ENCODE data around the gene PTHLH. TPM values are rescaled to one million over a fixed set of nuclear protein-coding genes. Genes with fewer than 3 reads are reported as not detected.

PTHLH gene
- total RNA-seq, 1 experiment from 2014 or later, result not detected

DNA sequence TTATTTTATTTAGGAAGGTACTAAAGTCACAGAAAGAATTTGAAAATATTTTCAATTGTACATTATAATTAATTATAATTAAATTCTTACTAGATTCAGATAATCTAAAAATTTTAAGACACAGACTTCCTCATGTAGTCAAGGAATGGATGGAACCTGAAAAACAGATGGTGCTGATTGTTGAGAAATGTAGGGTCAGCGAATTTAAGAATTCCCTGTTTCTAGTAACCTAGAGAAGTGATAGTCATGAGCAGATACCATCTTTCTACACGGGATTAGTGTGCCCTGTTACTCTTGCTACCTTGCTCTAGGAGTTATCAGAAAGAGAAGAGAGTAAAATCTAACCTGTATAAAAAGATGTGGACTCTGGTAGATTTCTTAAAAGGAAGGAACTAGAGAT, 37.5 kb upstream of the PTHLH start:
- no peaks in the 10 kb centered on the region for H3K4me1 Mint-ChIP-seq

DNA sequence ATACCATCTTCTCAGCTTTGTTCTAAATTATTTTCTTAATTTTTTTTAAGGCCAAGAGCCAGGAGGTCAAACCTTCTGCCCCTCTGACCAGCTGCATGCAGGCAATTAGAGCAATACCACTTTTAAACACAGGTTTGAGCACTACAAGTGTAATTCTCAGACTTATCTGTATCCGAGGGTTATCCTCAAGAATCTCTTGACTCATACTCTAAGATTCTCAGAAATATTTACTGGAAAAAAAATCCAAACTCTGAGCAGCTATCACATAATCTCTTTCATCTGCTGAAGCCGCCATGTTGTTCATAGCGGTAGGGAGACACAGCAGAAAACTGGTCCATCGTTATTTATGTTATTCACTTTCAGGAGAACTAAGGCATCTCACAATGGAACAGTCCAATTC, 27.4 kb upstream of the PTHLH start:
- H3K9me3 Mint-ChIP-seq, result no peaks in the 10 kb centered on the region; the same call in 1 of the 2 replicates
- TF ChIP-seq CREM (CRISPR knock-in tag; IDR thresholded peaks at IDR 0.05), result no peak
- TF ChIP-seq ESRRA (CRISPR knock-in tag; IDR thresholded peaks at IDR 0.05; ENCODE audit: borderline replicate concordance), result no peak
- TF ChIP-seq NFATC4 (CRISPR knock-in tag; IDR thresholded peaks at IDR 0.05), result no peak
- TF ChIP-seq, protein P1, sequence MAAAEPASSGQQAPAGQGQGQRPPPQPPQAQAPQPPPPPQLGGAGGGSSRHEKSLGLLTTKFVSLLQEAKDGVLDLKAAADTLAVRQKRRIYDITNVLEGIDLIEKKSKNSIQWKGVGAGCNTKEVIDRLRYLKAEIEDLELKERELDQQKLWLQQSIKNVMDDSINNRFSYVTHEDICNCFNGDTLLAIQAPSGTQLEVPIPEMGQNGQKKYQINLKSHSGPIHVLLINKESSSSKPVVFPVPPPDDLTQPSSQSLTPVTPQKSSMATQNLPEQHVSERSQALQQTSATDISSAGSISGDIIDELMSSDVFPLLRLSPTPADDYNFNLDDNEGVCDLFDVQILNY (CRISPR knock-in tag; IDR thresholded peaks at IDR 0.05), result no peak
- TF ChIP-seq, protein P2, sequence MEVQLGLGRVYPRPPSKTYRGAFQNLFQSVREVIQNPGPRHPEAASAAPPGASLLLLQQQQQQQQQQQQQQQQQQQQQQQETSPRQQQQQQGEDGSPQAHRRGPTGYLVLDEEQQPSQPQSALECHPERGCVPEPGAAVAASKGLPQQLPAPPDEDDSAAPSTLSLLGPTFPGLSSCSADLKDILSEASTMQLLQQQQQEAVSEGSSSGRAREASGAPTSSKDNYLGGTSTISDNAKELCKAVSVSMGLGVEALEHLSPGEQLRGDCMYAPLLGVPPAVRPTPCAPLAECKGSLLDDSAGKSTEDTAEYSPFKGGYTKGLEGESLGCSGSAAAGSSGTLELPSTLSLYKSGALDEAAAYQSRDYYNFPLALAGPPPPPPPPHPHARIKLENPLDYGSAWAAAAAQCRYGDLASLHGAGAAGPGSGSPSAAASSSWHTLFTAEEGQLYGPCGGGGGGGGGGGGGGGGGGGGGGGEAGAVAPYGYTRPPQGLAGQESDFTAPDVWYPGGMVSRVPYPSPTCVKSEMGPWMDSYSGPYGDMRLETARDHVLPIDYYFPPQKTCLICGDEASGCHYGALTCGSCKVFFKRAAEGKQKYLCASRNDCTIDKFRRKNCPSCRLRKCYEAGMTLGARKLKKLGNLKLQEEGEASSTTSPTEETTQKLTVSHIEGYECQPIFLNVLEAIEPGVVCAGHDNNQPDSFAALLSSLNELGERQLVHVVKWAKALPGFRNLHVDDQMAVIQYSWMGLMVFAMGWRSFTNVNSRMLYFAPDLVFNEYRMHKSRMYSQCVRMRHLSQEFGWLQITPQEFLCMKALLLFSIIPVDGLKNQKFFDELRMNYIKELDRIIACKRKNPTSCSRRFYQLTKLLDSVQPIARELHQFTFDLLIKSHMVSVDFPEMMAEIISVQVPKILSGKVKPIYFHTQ (CRISPR knock-in tag; IDR thresholded peaks at IDR 0.05), result no peak
- TF ChIP-seq, protein P3, sequence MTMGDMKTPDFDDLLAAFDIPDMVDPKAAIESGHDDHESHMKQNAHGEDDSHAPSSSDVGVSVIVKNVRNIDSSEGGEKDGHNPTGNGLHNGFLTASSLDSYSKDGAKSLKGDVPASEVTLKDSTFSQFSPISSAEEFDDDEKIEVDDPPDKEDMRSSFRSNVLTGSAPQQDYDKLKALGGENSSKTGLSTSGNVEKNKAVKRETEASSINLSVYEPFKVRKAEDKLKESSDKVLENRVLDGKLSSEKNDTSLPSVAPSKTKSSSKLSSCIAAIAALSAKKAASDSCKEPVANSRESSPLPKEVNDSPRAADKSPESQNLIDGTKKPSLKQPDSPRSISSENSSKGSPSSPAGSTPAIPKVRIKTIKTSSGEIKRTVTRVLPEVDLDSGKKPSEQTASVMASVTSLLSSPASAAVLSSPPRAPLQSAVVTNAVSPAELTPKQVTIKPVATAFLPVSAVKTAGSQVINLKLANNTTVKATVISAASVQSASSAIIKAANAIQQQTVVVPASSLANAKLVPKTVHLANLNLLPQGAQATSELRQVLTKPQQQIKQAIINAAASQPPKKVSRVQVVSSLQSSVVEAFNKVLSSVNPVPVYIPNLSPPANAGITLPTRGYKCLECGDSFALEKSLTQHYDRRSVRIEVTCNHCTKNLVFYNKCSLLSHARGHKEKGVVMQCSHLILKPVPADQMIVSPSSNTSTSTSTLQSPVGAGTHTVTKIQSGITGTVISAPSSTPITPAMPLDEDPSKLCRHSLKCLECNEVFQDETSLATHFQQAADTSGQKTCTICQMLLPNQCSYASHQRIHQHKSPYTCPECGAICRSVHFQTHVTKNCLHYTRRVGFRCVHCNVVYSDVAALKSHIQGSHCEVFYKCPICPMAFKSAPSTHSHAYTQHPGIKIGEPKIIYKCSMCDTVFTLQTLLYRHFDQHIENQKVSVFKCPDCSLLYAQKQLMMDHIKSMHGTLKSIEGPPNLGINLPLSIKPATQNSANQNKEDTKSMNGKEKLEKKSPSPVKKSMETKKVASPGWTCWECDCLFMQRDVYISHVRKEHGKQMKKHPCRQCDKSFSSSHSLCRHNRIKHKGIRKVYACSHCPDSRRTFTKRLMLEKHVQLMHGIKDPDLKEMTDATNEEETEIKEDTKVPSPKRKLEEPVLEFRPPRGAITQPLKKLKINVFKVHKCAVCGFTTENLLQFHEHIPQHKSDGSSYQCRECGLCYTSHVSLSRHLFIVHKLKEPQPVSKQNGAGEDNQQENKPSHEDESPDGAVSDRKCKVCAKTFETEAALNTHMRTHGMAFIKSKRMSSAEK (CRISPR knock-in tag; IDR thresholded peaks at IDR 0.05; ENCODE audit: borderline replicate concordance), result no peak
- no peak for TF ChIP-seq ZNF121 (CRISPR knock-in tag; IDR thresholded peaks at IDR 0.05)
- TF ChIP-seq ZBTB21 (CRISPR knock-in tag; IDR thresholded peaks at IDR 0.05; ENCODE audit: borderline replicate concordance), result no peak
- TF ChIP-seq, protein P4, sequence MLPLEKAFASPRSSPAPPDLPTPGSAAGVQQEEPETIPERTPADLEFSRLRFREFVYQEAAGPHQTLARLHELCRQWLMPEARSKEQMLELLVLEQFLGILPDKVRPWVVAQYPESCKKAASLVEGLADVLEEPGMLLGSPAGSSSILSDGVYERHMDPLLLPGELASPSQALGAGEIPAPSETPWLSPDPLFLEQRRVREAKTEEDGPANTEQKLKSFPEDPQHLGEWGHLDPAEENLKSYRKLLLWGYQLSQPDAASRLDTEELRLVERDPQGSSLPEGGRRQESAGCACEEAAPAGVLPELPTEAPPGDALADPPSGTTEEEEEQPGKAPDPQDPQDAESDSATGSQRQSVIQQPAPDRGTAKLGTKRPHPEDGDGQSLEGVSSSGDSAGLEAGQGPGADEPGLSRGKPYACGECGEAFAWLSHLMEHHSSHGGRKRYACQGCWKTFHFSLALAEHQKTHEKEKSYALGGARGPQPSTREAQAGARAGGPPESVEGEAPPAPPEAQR (CRISPR knock-in tag; IDR thresholded peaks at IDR 0.05), result no peak
- TF ChIP-seq ZNF396 (CRISPR knock-in tag; IDR thresholded peaks at IDR 0.05; ENCODE audit: borderline replicate concordance), result no peak
- TF ChIP-seq JAZF1 (CRISPR knock-in tag; IDR thresholded peaks at IDR 0.05), result no peak
- TF ChIP-seq, protein P5, sequence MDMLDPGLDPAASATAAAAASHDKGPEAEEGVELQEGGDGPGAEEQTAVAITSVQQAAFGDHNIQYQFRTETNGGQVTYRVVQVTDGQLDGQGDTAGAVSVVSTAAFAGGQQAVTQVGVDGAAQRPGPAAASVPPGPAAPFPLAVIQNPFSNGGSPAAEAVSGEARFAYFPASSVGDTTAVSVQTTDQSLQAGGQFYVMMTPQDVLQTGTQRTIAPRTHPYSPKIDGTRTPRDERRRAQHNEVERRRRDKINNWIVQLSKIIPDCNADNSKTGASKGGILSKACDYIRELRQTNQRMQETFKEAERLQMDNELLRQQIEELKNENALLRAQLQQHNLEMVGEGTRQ (CRISPR knock-in tag; IDR thresholded peaks at IDR 0.05), result no peak
- no peak for TF ChIP-seq SMAD4 (CRISPR knock-in tag; IDR thresholded peaks at IDR 0.05)
- TF ChIP-seq NFE2L1 (CRISPR knock-in tag; IDR thresholded peaks at IDR 0.05), result no peak
- H3K36me3 Mint-ChIP-seq, result no peaks in the 10 kb centered on the region
- POLR2A ChIA-PET, result no interaction called here
- H3K27me3 Mint-ChIP-seq (ENCODE audit: low read depth), result no peaks in the 10 kb centered on the region
- H3K4me1 Mint-ChIP-seq, result peaks cover 19% of the 10 kb centered on the region
- DNase-seq (ENCODE audit: low spot score), result no peak
- H3K4me3 Mint-ChIP-seq, result no peak overlapping the region
- no peak for ATAC-seq
- H3K27ac Mint-ChIP-seq, result no peak overlapping the region
- CTCF ChIA-PET, result no interaction called here

More for the DNA sequence above, 37.5 kb upstream of the PTHLH start:
- H3K36me3 Mint-ChIP-seq, result no peaks in the 10 kb centered on the region
- no peaks in the 10 kb centered on the region; the same call in 1 of the 2 replicates for H3K27me3 Mint-ChIP-seq (ENCODE audit: low read depth)
- peaks cover 5% of the 10 kb centered on the region; the same call in 1 of the 2 replicates for H3K9me3 Mint-ChIP-seq
- TF ChIP-seq, protein P6, sequence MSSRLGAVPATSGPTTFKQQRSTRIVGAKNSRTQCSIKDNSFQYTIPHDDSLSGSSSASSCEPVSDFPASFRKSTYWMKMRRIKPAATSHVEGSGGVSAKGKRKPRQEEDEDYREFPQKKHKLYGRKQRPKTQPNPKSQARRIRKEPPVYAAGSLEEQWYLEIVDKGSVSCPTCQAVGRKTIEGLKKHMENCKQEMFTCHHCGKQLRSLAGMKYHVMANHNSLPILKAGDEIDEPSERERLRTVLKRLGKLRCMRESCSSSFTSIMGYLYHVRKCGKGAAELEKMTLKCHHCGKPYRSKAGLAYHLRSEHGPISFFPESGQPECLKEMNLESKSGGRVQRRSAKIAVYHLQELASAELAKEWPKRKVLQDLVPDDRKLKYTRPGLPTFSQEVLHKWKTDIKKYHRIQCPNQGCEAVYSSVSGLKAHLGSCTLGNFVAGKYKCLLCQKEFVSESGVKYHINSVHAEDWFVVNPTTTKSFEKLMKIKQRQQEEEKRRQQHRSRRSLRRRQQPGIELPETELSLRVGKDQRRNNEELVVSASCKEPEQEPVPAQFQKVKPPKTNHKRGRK (CRISPR knock-in tag; IDR thresholded peaks at IDR 0.05; ENCODE audit: borderline replicate concordance), result no peak
- no peak for TF ChIP-seq RELA (CRISPR knock-in tag; IDR thresholded peaks at IDR 0.05; ENCODE audit: borderline replicate concordance)
- TF ChIP-seq, protein P7, sequence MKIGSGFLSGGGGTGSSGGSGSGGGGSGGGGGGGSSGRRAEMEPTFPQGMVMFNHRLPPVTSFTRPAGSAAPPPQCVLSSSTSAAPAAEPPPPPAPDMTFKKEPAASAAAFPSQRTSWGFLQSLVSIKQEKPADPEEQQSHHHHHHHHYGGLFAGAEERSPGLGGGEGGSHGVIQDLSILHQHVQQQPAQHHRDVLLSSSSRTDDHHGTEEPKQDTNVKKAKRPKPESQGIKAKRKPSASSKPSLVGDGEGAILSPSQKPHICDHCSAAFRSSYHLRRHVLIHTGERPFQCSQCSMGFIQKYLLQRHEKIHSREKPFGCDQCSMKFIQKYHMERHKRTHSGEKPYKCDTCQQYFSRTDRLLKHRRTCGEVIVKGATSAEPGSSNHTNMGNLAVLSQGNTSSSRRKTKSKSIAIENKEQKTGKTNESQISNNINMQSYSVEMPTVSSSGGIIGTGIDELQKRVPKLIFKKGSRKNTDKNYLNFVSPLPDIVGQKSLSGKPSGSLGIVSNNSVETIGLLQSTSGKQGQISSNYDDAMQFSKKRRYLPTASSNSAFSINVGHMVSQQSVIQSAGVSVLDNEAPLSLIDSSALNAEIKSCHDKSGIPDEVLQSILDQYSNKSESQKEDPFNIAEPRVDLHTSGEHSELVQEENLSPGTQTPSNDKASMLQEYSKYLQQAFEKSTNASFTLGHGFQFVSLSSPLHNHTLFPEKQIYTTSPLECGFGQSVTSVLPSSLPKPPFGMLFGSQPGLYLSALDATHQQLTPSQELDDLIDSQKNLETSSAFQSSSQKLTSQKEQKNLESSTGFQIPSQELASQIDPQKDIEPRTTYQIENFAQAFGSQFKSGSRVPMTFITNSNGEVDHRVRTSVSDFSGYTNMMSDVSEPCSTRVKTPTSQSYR (CRISPR knock-in tag; IDR thresholded peaks at IDR 0.05), result no peak
- TF ChIP-seq MYBL2 (CRISPR knock-in tag; IDR thresholded peaks at IDR 0.05), result no peak
- TF ChIP-seq ZNF416 (CRISPR knock-in tag; IDR thresholded peaks at IDR 0.05), result no peak
- no peak for TF ChIP-seq ELF4 (CRISPR knock-in tag; IDR thresholded peaks at IDR 0.05; ENCODE audit: low read depth)
- TF ChIP-seq GABPB1 (CRISPR knock-in tag; IDR thresholded peaks at IDR 0.05), result no peak
- TF ChIP-seq SP1 (CRISPR knock-in tag; conservative IDR thresholded peaks at IDR 0.05), result no peak
- TF ChIP-seq FOXK1 (CRISPR knock-in tag; IDR thresholded peaks at IDR 0.05), result no peak
- no peak overlapping the region for H3K27ac Mint-ChIP-seq
- CTCF ChIA-PET, result no interaction called here
- H3K4me3 Mint-ChIP-seq, result no peak overlapping the region
- POLR2A ChIA-PET, result no interaction called here
- ATAC-seq, result no peak
- no peak for DNase-seq (ENCODE audit: low spot score)
